Cerebellar nuclear complex (tissue), 1 donor: ENCODE measurements around the gene NNT.
"Not testable (repeated sequence)": the region's sequence is repeated elsewhere in the genome, so short reads cannot be mapped to it uniquely, and the experiment has no call there.

Source experiments
- DNase-seq, 2 experiments: peaks; one replicate each; lab custom pipeline; 2025; lab: John Stamatoyannopoulos, UW

NNT gene

DNA sequence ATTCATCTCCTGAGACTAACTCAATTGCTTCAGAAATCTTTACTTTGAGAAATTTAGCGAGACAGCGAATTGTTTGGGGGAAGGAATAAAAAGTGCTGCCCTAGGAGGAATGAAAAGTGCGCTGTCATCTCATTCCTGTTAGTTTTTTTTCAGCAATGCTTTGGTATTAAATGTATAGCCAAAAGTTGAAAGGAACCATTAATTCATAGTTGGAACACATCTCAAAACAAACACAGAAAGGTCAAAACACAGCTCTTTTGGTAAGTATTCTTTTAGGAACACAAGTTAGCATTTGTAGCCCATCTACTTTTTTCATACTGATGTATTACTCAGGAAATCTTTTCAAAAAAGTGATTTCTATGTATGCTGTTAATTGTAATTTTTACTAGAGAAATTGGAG is 109.1 kb downstream of the NNT start:
- no peak for DNase-seq

DNA sequence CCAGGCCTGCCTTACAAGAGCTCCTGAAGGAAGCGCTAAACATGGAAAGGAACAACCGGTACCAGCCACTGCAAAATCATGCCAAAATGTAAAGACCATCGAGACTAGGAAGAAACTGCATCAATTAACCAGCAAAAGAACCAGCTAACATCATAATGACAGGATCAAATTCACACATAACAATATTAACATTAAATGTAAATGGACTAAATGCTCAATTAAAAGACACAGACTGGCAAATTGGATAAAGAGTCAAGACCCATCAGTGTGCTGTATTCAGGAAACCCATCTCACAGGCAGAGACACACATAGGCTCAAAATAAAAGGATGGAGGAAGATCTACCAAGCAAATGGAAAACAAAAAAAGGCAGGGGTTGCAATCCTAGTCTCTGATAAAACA is 116.8 kb downstream of the NNT start:
- DNase-seq, result not testable (repeated sequence)

DNA sequence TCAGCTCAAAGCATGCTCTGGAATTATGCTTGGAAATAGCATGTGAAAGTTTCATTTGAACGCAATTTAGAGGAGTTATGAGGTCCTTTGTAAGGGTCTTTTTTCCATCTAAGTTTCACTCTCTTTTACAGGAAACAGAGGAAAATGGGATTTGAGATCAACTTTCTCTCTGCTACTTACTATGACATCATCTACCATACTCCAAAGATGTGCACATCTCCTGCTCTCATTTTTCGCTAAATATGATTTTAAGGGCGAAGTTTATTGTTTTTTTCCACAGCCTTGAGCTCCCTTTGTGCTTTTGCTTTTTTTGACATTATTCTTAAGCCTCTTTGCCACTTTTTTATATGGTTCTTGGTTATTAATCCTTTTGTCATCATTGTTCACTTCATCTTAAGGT is 125.6 kb downstream of the NNT start:
- DNase-seq, result no peak

DNA sequence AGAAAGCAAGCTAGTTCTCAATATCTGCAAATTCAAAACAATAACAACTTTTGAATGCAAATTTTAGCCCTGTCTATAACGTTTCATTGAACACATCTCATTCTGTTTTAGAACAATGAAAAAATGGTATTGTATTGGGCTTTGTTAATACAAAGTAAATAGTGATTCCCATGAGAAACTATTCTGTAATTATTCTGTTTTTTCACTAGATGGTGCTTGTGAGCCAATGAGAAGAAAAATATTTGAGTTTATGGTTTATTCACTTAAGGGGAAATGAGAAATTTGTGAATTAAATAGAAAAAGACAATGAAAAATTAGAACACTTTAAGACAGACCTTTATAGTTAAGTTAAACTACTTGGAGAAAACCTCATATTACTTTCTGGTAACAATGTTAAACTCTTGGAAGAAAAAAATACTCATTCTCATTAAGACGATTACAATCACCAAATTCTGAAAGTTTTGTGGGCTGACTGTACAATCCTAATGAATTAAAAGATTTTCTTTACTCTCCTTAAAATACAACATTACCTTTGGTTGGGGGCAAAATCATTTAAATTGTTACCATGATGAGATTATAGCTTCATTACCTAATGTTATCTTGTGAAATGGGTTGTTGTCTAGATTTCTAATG is 127.0 kb downstream of the NNT start:
- DNase-seq, result no peak

DNA sequence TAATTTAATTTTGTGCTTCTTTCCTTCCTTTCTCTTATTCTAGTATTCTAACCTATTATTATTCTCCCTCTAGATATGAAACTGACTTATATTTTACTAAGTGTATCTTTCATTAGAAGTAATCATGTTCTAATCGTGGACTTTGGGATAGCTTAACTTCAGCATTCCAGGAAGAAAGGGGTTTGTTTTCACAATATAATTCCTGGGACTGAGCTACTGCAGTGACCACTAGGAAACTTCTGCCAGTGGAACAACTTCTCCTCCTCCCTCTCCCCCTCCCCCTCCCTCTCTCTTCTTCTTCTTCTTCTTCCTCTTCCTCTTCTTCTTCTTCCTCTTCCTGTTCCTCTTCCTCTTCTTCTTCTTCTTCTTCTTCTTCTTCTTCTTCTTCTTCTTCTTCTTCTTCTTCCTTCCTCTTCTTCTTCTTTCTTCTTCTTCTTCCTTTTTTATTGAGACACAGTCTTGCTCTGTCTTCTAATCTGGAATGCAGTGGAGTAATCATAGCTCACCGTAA is 127.9 kb downstream of the NNT start:
- DNase-seq, result no peak

DNA sequence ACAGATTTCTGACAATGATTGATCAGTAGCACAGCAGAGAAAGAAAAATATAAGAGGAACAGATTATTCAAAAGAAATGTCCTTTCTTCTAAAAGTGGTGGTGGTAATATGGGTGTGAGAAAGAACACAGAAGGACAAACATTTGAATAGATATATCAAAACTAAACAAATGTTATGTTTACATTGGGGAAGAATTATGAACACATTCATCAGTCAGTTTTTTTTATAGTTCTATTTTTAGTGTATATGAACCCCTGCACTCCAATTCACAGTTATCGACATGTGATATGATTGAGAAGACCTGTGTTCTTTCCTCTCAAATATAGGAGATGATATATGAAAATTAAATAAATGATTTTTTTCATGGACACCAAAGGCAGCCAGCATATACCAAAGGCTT is 128.6 kb downstream of the NNT start:
- no peak for DNase-seq

DNA sequence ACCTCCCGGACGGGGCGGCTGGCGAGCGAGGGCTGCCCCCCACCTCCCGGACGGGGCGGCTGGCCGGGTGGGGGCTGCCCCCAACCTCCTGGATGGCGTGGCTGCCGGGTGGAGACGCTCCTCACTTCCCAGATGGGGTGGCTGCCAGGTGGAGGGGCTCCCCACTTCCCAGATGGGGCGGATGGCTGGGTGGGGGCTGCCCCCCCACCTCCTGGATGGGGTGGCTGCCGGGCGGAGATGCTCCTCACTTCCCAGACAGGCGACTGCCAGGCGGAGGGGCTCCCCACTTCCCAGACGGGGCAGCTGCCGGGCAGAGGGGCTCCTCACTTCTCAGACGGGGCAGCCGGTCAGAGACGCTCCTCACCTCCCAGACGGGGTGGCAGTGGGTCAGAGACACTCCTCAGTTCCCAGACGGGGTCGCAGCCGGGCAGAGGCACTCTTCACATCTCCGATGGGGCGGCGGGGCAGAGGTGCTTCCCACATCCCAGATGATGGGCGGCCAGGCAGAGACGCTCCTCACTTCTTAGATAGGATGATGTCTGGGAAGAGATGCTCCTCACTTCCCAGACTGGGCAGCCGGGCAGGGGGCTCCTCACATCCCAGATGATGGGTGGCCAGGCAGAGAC is 143.1 kb downstream of the NNT start:
- DNase-seq, result not testable (repeated sequence)

DNA sequence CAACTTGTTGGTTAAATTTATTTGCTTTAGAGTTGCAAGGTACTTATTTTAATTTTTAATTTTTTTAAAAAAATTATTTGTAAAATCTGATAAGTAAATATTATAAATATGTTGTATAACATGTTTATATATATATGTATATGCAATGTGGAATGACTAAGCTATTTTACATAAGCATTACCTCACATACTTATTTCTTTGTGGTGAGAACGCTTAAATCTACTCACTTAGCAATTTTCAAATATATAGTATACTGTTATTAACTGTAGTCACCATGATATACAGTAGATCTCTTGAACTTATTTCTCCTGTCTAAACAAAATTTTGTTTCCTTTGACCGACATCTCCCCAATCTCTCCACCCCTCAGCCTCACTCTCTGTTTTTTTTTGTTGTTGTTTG is 147.8 kb downstream of the NNT start:
- DNase-seq, result no peak

DNA sequence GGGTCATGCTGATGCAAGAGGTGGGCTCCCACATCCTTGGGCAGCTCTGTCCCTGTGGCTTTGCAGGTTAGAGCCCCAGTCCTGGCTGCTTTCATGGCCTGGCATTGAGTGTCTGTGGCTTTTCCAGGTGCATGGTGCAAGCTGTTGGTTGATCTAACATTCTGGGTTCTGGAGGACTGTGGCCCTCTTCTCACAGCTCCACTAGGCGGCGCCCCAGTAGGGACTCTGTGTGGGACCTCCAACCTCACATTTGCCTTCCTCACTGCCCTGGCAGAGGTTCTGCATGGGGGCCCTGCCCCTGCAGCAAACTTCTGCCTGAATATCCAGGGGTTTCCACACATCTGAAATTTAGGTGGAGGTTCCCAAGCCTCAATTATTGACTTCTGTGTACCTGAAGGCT is 150.1 kb downstream of the NNT start:
- no peak for DNase-seq
